IMR-90 (cell line): ENCODE results near the gene CPNE1.

Experiments used
- CEBPB ChIP-seq: IDR thresholded peaks from 2 replicates; pipeline ENCODE4 v1.6.1; 2012; ENCODE audit warnings: low read depth, low read length, improper control_type of control experiment
- CTCF ChIP-seq: conservative IDR thresholded peaks from 2 replicates; pipeline ENCODE4 v1.5.1; 2012; ENCODE audit warnings: mild to moderate bottlenecking, low read depth, low read length, improper control_type of control experiment
- POLR2A ChIP-seq: IDR thresholded peaks from 2 replicates; pipeline ENCODE4 v1.6.1; 2012; ENCODE audit warnings: mild to moderate bottlenecking, low read depth, low read length
- RAD21 ChIP-seq: IDR thresholded peaks from 2 replicates; pipeline ENCODE4 v1.6.1; 2012; ENCODE audit warnings: low read length, improper control_type of control experiment
- SMC3 ChIP-seq: fragments of 150-350 bp; IDR thresholded peaks from 2 replicates; pipeline ENCODE4 v1.6.1; 2016; ENCODE audit warnings: low read depth, mild to moderate bottlenecking, antibody characterized with exemption, low read length, moderate library complexity
- TF ChIP-seq, protein P1 (sequence below): fragments of 150-350 bp; IDR thresholded peaks from 2 replicates; pipeline ENCODE4 v1.6.1; 2017; ENCODE audit warnings: mild to moderate bottlenecking, antibody characterized with exemption, low read length, low read depth

GRCh38 chr20:35640724-35641123 is 24.0 kb downstream of the CPNE1 start:
- TF ChIP-seq CTCF: no peak
- TF ChIP-seq SMC3: no peak
- TF ChIP-seq POLR2A: no peak
- no peak for TF ChIP-seq CEBPB
- TF ChIP-seq, protein P1, sequence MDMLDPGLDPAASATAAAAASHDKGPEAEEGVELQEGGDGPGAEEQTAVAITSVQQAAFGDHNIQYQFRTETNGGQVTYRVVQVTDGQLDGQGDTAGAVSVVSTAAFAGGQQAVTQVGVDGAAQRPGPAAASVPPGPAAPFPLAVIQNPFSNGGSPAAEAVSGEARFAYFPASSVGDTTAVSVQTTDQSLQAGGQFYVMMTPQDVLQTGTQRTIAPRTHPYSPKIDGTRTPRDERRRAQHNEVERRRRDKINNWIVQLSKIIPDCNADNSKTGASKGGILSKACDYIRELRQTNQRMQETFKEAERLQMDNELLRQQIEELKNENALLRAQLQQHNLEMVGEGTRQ: no peak
- no peak for TF ChIP-seq RAD21
